Trophoblast cell (in vitro differentiated cells and primary cell): ENCODE results near the gene LY86.
A peak's percentile ranks its signal among the peaks of the same experiment; 100 is the strongest.

Source experiments
- DNase-seq, 2 donors: peaks; one replicate each; pipeline ENCODE4 v3.0.0-alpha.2; 2016
- H2AFZ ChIP-seq: 2 replicates; pipeline ENCODE4 v1.6.1; 2013; ENCODE audit warnings: low read length, moderate library complexity, mild to moderate bottlenecking; ENCODE audit not compliant: insufficient read depth, poor library complexity
- H2AK5ac ChIP-seq: 2 replicates; pipeline ENCODE4 v1.6.1; 2013; ENCODE audit warnings: mild to moderate bottlenecking, low read length
- H2BK120ac ChIP-seq: 2 replicates; pipeline ENCODE4 v1.6.1; 2013; ENCODE audit warnings: low read length, mild to moderate bottlenecking, moderate library complexity; ENCODE audit not compliant: insufficient read depth, poor library complexity
- H2BK12ac ChIP-seq: 2 replicates; pipeline ENCODE4 v1.6.1; 2013; ENCODE audit warnings: mild to moderate bottlenecking, low read length, moderate library complexity
- H2BK5ac ChIP-seq: 2 replicates; pipeline ENCODE4 v1.6.1; 2013; ENCODE audit warnings: low read length, low read depth, moderate library complexity, mild to moderate bottlenecking; ENCODE audit not compliant: poor library complexity
- H3K14ac ChIP-seq: 2 replicates; pipeline ENCODE4 v1.6.1; 2013; ENCODE audit warnings: mild to moderate bottlenecking, low read length
- H3K18ac ChIP-seq: 2 replicates; pipeline ENCODE4 v1.6.1; 2013; ENCODE audit warnings: mild to moderate bottlenecking, low read length
- H3K23ac ChIP-seq: 2 replicates; pipeline ENCODE4 v1.6.1; 2013; ENCODE audit warnings: low read length
- H3K27ac ChIP-seq: 2 replicates; pipeline ENCODE4 v1.5.1; 2013; ENCODE audit warnings: low read depth, mild to moderate bottlenecking, inconsistent platforms, low read length, moderate library complexity
- H3K27me3 ChIP-seq: 2 replicates; pipeline ENCODE4 v1.6.1; 2013; ENCODE audit warnings: inconsistent platforms, mild to moderate bottlenecking, low read length, moderate library complexity; ENCODE audit not compliant: insufficient read depth
- H3K36me3 ChIP-seq, 2 experiments: 1 replicate in 1 of 2; 2 replicates in 1 of 2; pipeline ENCODE4 v1.6.1; 2013; ENCODE audit warnings: low read length in 2 of 2, mild to moderate bottlenecking in 2 of 2, moderate library complexity in 1 of 2; ENCODE audit not compliant: insufficient read depth in 2 of 2, control insufficient read depth in 1 of 2
- H3K4ac ChIP-seq: 2 replicates; pipeline ENCODE4 v1.6.1; 2013; ENCODE audit warnings: low read depth, mild to moderate bottlenecking, low read length, moderate library complexity
- H3K4me1 ChIP-seq, 2 experiments: 1 replicate in 1 of 2; 2 replicates in 1 of 2; pipeline ENCODE4 v1.6.1; 2013; ENCODE audit warnings: low read length in 2 of 2, mild to moderate bottlenecking in 2 of 2, moderate library complexity in 1 of 2; ENCODE audit not compliant: insufficient read depth in 2 of 2, control insufficient read depth in 1 of 2
- H3K4me2 ChIP-seq: 2 replicates; pipeline ENCODE4 v1.6.1; 2013; ENCODE audit warnings: inconsistent platforms, mild to moderate bottlenecking, low read length, moderate library complexity
- H3K4me3 ChIP-seq: 2 replicates; pipeline ENCODE4 v1.5.1; 2013; ENCODE audit warnings: mild to moderate bottlenecking, low read depth, low read length, inconsistent platforms
- H3K79me1 ChIP-seq: one replicate; pipeline ENCODE4 v1.6.1; 2013; ENCODE audit warnings: low read length
- H3K79me2 ChIP-seq: 2 replicates; pipeline ENCODE4 v1.6.1; 2013; ENCODE audit warnings: low read length, mild to moderate bottlenecking; ENCODE audit not compliant: control insufficient read depth, insufficient read depth, poor library complexity
- H3K9ac ChIP-seq: 2 replicates; pipeline ENCODE4 v1.6.1; 2013; ENCODE audit warnings: mild to moderate bottlenecking, low read length
- H3K9me3 ChIP-seq: 2 replicates; pipeline ENCODE4 v1.6.1; 2013; ENCODE audit warnings: low read depth, mild to moderate bottlenecking, control low read depth, inconsistent platforms, low read length; ENCODE audit not compliant: insufficient read depth
- H4K12ac ChIP-seq: 2 replicates; pipeline ENCODE4 v1.6.1; 2013; ENCODE audit warnings: low read depth, mild to moderate bottlenecking, low read length, moderate library complexity
- H4K8ac ChIP-seq: 2 replicates; pipeline ENCODE4 v1.6.1; 2013; ENCODE audit warnings: low read depth, mild to moderate bottlenecking, low read length, moderate library complexity
- H4K91ac ChIP-seq: one replicate; pipeline ENCODE4 v1.6.1; 2013; ENCODE audit warnings: low read depth, mild to moderate bottlenecking, low read length, moderate library complexity
- WGBS: extraction: QIAGEN DNeasy Blood & Tissue Kit; methylation state at CpG from one replicate; pipeline ENCODE4 v1.1.7; 2013; ENCODE audit warnings: missing lambda C conversion rate; ENCODE audit not compliant: insufficient read length, insufficient coverage; ENCODE audit errors: extremely low coverage; 5-methylcytosine and 5-hydroxymethylcytosine counted together

LY86 gene

DNA sequence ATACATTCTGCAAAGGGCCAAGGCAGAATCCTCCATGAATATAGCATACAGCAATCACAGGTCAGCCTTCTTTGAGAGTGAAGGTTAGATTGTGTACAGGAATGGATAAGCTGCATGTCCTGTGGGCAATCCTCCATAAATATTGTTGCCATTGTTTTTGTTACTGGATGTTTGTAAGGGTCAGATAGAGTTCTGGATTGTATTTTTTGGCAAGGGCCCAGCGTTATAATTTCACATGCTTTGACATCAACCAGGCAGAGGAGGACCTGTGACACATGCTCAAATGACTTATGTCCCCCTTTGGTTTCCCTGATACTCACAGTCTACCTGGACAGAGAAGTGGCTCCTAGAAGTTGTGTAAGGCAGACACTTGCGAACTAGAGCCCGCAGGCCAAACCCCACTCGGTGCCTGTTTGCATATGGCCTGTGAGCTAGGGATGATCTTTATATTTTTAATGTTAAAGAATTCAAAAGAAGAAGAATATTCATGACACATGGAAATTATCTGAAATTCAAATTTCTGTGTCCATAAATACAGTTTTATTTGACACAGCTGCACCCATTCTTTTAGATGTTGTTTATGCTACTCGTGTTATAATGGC, 5.4 kb downstream of the LY86 start:
- Histone ChIP-seq H2BK120ac (no peak overlapping the region), H3K18ac (no peak overlapping the region), H3K27ac (no peak overlapping the region), H3K36me3 (no peaks in the 10 kb centered on the region), H2BK5ac (no peak overlapping the region), H3K4ac (no peak overlapping the region), H3K27me3 (no peaks in the 10 kb centered on the region), H3K14ac (no peak overlapping the region), H3K9ac (no peak overlapping the region), H2BK12ac (no peak overlapping the region), H2AFZ (no peak overlapping the region), H4K12ac (no peak overlapping the region), H3K4me3 (no peak overlapping the region), H3K79me1 (no peaks in the 10 kb centered on the region), H3K4me1 (no peaks in the 10 kb centered on the region), H2AK5ac (no peak overlapping the region), H3K9me3 (no peaks in the 10 kb centered on the region), H3K23ac (no peak overlapping the region), H3K4me2 (no peak overlapping the region), H4K8ac (no peak overlapping the region), H3K79me2 (no peaks in the 10 kb centered on the region), H4K91ac (no peak overlapping the region)
- DNase-seq = no peak
- WGBS = no CpG with 5 or more reads among the region's 5 CpGs

DNA sequence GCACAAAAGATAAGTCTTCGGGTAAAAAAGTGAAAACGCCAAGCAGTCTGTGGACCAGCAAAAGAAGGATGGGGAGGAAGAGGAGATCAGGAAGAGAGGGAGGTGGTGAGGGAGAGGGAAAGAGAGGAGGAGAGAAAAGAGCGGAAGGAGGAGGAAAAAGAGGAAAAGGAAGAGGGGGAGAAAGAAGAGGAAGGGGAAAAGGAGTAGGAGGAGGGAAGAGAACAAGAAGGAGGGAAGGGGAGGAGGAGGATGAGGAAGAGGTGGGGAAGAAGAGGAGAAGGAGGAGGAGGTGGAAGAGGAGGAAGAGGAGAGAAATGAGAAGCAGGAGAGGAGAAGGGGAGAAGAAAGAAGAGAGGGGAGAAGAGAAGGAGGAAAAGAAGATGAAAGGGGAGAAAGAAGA, 6.5 kb downstream of the LY86 start:
- H3K79me1 ChIP-seq = no peaks in the 10 kb centered on the region
- H4K12ac ChIP-seq = no peak overlapping the region
- no peaks in the 10 kb centered on the region for H3K9me3 ChIP-seq
- H2AFZ ChIP-seq = no peak overlapping the region
- H2BK12ac ChIP-seq = no peak overlapping the region
- no peak overlapping the region for H3K14ac ChIP-seq
- no peak overlapping the region for H3K23ac ChIP-seq
- no peaks in the 10 kb centered on the region for H3K27me3 ChIP-seq
- 100% methylated on average over 1 of the region's 3 CpGs for WGBS
- no peak overlapping the region for H3K18ac ChIP-seq
- peaks cover 7 to 8% of the 10 kb centered on the region in 2 experiments for H3K4me1 ChIP-seq
- no peak overlapping the region for H3K9ac ChIP-seq
- H3K36me3 ChIP-seq = no peaks in the 10 kb centered on the region
- H2BK5ac ChIP-seq = no peak overlapping the region
- H3K4me3 ChIP-seq = no peak overlapping the region
- H2AK5ac ChIP-seq = no peak overlapping the region
- H3K27ac ChIP-seq = no peak overlapping the region
- H2BK120ac ChIP-seq = no peak overlapping the region
- H4K8ac ChIP-seq = no peak overlapping the region
- H4K91ac ChIP-seq = no peak overlapping the region
- no peaks in the 10 kb centered on the region for H3K79me2 ChIP-seq
- H3K4me2 ChIP-seq = no peak overlapping the region
- H3K4ac ChIP-seq = no peak overlapping the region
- no peak for DNase-seq

DNA sequence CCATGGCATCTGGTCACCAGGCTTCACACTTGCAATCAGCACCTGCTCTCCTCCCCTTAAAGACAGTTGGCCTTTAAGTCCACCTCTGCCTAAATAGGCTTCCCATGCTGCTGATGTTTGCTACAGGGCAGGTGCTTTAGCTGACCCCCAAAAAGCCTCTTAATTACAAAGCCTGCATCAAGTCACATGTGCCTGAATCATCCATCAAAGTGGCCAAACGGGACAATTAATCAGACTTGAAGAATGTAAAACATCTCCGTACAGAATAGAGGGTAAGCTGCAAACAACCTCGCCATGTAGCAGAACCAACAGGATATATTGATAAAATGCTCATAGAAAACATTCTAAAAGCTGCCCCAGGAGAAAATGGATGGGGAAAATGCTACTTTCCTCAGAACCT, 7.4 kb downstream of the LY86 start:
- no peak overlapping the region for H2AFZ ChIP-seq
- no peak overlapping the region for H3K14ac ChIP-seq
- H3K27ac ChIP-seq = no peak overlapping the region
- no peaks in the 10 kb centered on the region for H3K27me3 ChIP-seq
- H4K12ac ChIP-seq = no peak overlapping the region
- no peaks in the 10 kb centered on the region for H3K36me3 ChIP-seq
- H3K9me3 ChIP-seq = no peaks in the 10 kb centered on the region
- H3K9ac ChIP-seq = no peak overlapping the region
- no peak overlapping the region for H2BK120ac ChIP-seq
- H3K4me1 ChIP-seq = peaks cover 12 to 14% of the 10 kb centered on the region in 2 experiments
- H4K8ac ChIP-seq = no peak overlapping the region
- no peaks in the 10 kb centered on the region for H3K79me1 ChIP-seq
- no peak overlapping the region for H4K91ac ChIP-seq
- H3K79me2 ChIP-seq = no peaks in the 10 kb centered on the region
- no peak for DNase-seq
- H2AK5ac ChIP-seq = no peak overlapping the region
- no peak overlapping the region for H3K23ac ChIP-seq
- H2BK5ac ChIP-seq = no peak overlapping the region
- no peak overlapping the region for H2BK12ac ChIP-seq
- no peak overlapping the region for H3K4me2 ChIP-seq
- no peak overlapping the region for H3K4ac ChIP-seq
- no peak overlapping the region for H3K18ac ChIP-seq
- no CpG with 5 or more reads among the region's 3 CpGs for WGBS
- H3K4me3 ChIP-seq = no peak overlapping the region

DNA sequence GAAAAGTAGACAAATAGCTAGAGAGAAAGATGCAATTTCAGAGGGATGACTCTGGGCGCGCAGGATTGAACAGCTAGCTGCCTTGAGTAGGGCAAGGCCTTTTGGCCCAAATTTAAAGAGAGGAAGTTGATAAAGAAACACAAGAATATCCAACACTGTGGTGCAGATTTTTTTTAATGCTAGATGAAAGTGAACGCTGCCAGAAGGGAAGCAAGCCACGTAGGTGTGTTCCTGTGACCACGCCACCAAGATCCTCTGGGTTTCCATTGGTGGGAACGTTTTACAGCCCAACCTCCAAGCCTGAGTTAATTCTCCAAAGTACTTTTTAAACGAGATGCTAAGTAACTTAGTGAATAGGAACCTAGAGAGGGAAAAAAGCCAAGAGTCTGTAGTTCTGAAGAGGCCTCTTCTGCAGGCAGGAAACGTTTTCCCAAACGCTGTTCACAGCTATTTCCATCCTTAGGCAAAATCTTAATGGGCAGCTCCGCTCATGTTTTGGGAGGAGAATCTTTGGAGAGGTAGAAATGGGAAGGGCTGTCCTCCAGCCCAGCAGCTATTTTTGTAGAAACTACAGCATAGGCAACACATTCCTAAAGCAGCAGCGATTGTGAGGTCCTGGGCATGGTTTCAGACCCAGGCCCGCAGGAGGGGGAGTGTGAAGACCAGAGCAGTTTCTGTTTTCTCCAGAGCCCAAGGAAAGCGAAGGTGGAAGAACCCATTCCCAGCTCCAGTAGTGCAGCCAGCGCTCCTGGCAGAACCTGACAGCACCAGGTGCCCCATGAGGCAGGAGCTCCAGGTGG, 8.2 kb downstream of the LY86 start:
- Histone ChIP-seq H4K12ac (no peak overlapping the region), H3K9ac (no peak overlapping the region), H3K9me3 (no peaks in the 10 kb centered on the region), H3K18ac (no peak overlapping the region), H3K4ac (no peak overlapping the region), H2BK5ac (no peak overlapping the region), H3K27me3 (no peaks in the 10 kb centered on the region), H2AFZ (no peak overlapping the region), H3K4me3 (peak overlapping the region; percentile 7), H3K27ac (no peak overlapping the region), H3K79me2 (no peaks in the 10 kb centered on the region), H4K8ac (no peak overlapping the region), H2BK120ac (no peak overlapping the region), H4K91ac (no peak overlapping the region), H3K4me1 (peaks cover 12 to 14% of the 10 kb centered on the region in 2 experiments), H2AK5ac (no peak overlapping the region), H2BK12ac (no peak overlapping the region), H3K14ac (no peak overlapping the region), H3K79me1 (no peaks in the 10 kb centered on the region), H3K4me2 (no peak overlapping the region), H3K36me3 (no peaks in the 10 kb centered on the region), H3K23ac (no peak overlapping the region)
- no CpG with 5 or more reads among the region's 14 CpGs for WGBS
- no peak for DNase-seq
